COLO829 (cell line): ENCODE results near the gene RETREG3.
"Not testable (repeated sequence)": the region's sequence is repeated elsewhere in the genome, so short reads cannot be mapped to it uniquely, and the experiment has no call there.

Experiments used
- DNase-seq: peaks from one replicate; pipeline ENCODE4 v3.0.0; 2012; ENCODE audit warnings: low spot score

Gene RETREG3

DNA sequence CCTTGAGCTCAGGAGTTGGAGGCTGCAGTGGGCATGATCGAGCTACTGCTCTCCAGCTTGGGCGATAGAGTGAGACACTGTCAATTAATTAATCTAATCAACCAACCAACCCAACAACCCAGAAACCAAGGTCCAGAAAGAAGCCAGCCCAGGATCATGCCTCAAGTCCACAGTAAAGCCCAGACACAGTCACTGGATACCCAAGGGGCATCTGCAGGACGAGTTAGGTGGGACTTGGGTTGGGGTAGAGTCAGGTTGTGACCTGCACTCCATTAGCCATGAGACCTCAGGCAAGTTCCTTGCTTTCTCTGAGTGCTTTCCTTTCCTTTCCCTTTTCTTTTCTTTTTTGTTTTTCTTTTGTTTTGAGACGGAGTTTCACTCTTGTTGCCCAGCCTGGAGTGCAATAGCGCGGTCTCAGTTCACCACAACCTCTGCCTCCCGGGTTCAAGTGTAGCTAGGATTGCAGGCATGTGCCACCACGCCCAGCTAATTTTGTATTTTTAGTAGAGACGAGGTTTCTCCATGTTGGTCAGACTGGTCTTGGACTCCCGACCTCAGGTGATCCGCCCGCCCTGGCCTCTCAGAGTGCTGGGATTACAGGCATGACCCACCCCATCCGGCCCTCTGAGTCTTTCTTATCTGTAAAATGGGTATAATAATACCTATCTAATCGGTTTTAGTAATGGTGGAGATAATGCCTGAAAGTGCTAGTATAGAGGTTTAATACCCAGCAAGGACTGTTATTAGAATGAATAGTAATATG lies 60.0 kb downstream of the RETREG3 start:
- no peak for DNase-seq

DNA sequence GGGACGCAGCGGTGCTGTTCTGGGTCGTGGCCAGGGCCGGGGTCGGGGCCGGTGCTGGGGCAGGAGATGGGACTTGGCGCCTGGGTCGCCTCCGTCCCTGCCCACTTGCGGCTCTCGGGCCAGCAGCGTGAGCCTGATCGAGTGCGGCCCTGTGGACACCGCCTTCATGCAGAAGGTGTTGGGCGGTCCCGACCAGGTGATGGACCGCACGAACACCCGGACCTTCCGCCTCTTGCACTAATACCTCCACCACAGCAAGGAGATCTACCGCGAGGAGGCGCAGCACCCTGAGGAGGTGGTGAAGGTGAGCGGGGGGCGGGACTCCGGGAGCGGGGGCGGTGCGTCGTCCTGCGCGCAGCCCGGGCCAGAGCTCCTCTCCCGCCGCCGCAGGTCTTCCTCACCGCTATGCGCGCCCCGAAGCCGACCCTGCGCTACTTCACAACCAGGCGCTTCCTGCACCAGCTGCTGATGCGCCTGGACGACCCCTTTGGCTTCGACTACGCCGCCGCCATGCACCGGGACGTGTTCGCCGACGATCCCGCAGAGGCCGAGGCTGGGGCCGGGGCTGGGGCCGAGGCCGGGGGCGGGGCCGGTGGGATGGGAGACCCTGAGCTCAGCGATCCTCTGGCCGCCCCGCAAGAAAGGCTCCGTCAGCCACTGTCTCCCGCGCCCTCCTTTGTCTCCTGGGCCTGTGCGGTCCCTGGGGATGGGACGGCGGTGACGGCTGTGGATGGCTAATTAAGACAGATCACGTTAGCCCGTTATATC lies 60.9 kb downstream of the RETREG3 start:
- no peak for DNase-seq

DNA sequence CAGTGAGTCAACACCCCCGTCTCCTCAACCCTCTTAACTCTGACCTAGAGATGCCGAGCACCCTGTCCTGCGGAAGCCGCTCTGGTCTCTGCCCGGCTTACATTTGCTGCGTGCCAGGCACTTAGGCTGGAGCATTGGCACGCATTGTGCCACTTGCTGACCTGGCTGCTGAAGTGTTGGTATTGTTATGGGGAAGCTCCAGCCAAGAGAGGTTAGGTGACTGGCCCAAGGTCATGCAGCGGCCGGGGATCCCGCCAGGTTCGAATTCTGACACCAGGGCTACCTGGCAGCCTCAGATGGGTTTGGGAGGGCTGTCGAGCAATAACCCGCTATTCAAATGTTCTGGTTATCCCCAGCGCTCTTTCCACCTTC lies 61.5 kb downstream of the RETREG3 start:
- no peak for DNase-seq

DNA sequence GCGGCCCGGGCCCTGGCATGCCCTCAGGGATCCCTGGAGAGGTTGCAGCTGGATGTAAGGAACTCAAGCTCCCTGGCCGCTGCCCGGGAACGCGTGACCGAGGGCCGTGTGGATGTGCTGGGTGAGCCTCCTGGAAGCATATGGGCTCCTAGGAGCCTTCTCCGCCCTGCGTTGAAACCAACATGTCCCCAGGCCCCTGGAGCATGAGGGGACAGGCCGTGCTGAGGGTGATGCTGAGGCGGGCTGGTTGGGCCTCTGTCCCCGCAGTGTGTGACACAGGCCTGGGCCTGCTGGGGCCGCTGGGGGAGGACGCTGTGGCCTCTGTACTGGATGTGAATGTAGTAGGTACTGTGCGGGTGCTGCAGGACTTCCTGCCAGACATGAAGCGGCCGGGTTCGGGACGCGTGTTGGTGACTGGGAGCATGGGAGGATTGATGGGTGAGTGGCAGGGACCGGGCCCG lies 62.1 kb downstream of the RETREG3 start:
- no peak for DNase-seq

DNA sequence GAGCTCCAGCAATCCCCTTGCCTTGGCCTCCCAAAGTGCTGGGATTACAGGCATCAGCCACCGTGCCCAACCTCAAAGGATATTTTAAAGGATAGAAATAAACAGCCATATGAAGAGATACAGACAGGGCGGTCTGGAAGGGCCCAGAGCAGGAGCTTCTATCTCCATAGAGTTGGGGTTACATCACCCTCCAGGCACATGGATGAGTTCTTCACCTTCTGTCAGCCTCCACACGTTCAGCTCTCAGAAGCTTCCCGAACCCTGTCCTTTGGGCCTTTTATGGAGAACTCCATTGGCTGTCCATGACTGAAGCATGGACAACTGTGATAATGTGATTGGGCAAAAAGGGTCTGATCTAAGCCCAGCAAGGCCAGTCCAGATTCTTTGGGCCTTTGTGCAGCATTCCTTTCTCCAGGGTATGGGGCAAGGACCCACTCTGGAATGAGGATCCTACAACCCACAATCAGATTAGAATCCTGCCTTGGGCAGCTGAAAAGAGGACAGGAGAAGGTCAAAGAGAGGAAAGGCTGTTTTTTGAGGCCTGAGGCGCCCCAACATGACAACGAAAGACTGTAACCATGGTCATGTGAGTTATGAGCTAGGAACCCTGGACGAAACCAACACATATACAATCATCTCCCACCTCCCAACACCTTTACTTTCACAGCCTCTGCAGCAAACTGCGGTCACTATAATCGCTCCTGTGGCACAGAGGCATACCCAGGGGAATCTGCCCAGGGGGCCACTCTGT lies 63.2 kb downstream of the RETREG3 start:
- DNase-seq, result not testable (repeated sequence)

DNA sequence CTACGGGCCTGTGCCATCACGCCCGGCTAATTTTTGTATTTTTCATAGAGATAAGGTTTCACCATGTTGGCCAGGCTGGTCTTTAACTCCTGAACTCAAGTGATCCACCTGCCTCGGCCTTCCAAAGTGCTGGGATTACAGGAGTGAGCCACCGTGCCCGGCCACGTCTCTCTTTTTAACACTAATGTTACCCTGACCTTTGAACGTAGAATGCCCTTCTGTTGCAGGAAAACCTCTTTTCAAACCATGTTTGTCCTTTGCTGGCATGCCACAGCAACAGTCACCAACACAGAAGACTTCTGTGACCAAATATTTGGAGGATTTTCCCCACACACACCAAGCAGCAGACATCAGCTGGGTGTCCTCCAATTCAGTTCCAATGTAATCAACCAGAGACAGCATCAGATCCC lies 64.3 kb downstream of the RETREG3 start:
- DNase-seq, result no peak

DNA sequence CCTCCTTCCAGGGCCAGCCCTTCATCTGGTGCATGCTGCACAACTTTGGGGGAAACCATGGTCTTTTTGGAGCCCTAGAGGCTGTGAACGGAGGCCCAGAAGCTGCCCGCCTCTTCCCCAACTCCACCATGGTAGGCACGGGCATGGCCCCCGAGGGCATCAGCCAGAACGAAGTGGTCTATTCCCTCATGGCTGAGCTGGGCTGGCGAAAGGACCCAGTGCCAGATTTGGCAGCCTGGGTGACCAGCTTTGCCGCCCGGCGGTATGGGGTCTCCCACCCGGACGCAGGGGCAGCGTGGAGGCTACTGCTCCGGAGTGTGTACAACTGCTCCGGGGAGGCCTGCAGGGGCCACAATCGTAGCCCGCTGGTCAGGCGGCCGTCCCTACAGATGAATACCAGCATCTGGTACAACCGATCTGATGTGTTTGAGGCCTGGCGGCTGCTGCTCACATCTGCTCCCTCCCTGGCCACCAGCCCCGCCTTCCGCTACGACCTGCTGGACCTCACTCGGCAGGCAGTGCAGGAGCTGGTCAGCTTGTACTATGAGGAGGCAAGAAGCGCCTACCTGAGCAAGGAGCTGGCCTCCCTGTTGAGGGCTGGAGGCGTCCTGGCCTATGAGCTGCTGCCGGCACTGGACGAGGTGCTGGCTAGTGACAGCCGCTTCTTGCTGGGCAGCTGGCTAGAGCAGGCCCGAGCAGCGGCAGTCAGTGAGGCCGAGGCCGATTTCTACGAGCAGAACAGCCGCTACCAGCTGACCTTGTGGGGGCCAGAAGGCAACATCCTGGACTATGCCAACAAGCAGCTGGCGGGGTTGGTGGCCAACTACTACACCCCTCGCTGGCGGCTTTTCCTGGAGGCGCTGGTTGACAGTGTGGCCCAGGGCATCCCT lies 65.7 kb downstream of the RETREG3 start:
- no peak for DNase-seq

DNA sequence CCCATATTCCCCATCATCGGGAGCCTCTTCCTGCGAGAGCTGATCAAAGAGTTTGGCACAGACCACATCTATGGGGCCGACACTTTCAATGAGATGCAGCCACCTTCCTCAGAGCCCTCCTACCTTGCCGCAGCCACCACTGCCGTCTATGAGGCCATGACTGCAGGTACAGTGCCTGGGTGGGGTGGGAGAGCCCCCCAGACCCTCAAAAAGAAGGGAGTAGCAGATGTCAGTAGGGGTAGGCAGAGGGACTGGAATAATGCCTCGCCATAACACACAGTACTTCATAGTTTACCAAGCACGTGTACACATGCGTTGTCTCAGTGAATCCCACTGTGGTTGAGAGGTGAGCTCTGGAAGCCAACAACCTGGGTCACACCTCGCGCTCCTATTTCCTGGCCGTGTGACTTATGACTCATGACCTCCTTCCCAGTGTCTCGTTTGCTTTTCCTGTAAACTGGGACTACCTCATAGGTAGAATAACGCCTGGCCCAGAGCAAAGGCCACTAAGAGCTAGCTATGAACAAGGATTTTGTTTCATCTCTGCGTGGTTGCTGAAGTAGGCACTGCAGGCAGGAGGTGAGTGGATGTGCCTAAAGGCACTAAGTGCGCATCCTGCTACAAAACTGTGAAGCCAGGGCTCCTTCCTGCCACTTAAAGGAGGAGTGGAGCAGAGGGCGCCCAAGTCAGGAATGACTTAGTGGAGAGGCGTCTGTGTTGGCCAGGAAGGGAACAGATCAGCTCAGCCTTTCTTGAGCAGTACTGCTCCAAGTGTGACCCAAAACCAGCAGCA lies 67.9 kb downstream of the RETREG3 start:
- no peak for DNase-seq

DNA sequence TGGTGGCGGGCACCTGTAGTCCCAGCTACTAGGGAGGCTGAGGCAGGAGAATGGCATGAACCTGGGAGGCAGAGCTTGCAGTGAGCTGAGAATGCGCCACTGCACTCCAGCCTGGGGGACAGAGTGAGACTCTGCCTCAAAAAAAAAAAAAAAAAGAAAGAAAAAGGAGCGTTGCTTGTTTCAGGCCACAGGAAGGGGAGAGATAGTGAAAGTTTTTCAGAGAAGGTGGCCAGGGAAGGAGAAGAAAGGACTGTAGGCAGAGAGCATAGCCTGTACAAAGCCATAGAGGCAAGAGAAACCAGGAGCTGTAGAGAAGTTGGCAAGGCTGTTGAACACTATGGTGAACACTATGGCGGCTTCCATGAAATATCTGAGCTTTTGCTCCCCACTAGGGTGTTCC lies 68.6 kb downstream of the RETREG3 start:
- DNase-seq, result not testable (repeated sequence)

DNA sequence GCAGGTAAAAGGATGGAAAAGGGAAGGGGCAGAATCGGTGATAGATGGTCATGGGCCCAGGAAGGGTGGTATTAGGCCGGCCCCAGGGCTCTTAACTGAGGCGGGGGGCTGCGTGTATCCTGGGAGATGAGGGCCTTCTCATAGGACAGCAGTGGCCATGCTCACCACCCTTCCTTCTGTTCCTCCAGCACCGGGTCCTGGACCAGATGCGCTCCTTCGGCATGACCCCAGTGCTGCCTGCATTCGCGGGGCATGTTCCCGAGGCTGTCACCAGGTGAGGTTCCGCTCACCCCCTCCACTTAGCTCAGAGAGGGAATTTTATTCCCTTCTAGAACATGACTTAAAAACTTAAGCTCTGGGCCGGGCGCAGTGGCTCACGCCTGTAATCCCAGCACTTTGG lies 70.7 kb downstream of the RETREG3 start:
- DNase-seq, result no peak

DNA sequence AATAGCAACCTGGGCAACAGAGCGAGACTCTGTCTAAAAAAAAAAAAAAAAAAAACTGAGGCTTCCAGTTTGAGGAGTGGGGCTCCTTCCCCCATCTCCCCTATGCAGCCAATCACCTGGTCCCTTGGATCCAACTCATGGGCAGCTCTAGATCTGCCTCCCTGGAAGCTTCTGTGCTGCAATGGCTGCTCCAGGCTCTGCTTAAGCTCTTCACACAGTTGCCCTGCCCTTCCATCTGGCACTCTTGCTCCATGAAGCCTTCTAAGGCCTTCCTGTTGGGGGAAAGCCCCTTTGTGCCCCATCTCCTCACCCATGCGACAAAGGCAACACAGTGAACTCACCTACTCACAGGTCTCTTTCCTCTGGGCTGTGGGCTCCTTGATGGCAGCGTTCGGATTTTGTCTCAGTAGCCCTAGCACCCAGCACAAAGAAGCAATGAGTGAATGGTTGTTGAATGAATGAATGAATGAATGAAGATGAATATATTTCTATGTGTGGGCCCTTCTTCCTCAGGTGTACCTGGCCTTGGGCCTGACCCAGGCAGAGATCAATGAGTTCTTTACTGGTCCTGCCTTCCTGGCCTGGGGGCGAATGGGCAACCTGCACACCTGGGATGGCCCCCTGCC lies 71.2 kb downstream of the RETREG3 start:
- DNase-seq, result no peak

DNA sequence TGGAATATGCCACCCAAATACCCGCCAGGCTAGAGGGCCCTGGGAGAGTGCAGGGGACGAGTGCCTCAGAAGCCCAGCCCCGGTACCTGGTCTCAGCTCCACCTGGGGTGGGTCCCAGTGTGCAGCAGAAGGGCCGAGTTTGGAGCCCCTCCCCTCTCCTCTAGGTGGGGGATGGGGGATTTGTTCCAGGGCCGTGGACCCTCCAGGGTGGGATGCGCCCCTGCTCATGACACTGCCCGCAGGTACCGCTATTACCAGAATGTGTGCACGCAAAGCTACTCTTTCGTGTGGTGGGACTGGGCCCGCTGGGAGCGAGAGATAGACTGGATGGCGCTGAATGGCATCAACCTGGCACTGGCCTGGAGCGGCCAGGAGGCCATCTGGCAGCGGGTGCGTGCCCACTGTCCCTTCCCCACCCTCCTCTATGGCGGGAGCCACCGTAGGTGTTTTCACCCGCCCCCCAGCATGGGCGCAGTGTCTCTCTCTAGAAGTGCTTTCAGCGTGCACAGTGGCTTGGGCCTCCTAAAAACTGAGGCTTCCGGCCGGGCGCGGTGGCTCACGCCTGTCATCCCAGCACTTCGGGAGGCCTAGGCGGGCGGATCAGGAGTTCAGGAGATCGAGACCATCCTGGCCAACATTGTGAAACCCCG lies 71.9 kb downstream of the RETREG3 start:
- DNase-seq, result no peak

DNA sequence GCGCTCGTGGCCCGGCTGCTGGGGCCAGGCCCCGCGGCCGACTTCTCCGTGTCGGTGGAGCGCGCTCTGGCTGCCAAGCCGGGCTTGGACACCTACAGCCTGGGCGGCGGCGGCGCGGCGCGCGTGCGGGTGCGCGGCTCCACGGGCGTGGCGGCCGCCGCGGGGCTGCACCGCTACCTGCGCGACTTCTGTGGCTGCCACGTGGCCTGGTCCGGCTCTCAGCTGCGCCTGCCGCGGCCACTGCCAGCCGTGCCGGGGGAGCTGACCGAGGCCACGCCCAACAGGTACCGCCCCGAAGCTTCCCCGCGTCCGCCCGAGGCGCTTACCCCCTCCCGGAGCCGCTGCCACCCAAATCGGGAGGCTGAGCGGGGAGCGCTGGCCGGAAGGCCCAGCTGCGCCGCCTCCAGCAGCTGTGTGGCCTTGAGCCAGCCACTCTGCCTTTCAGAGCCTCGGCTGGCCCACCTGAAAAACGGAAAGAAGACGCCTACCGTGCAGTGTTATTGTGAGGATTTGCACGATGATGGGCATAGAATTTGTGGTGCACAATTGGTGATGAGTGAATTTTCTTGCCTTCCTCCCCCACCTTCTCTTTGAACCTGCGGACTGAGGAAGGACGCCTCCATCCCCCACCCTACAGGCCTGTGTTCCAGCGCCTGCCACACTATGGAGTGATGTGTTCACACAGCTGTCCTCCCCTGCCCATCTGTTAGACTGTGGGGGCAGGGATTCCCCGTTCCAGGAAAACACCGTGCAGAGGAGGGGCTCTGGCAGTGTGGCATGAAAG lies 72.6 kb downstream of the RETREG3 start:
- DNase-seq, result peak; percentile 83

DNA sequence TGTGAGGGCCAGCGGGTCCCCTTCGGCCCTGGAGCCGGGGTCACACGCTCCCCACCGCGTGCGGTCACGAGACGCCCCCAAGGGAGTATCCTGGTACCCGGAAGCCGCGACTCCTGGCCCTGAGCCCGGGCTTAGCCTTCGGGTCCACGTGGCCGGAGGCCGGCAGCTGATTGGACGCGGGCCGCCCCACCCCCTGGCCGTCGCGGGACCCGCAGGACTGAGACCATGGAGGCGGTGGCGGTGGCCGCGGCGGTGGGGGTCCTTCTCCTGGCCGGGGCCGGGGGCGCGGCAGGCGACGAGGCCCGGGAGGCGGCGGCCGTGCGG lies 73.2 kb downstream of the RETREG3 start, which contains the start of gene NAGLU:
Gene NAGLU (plus strand): TSS at position 194 of the 324 bp plus-strand sequence. CDS start 32 bp downstream, at position 226.
- DNase-seq, result peak; percentile 95

DNA sequence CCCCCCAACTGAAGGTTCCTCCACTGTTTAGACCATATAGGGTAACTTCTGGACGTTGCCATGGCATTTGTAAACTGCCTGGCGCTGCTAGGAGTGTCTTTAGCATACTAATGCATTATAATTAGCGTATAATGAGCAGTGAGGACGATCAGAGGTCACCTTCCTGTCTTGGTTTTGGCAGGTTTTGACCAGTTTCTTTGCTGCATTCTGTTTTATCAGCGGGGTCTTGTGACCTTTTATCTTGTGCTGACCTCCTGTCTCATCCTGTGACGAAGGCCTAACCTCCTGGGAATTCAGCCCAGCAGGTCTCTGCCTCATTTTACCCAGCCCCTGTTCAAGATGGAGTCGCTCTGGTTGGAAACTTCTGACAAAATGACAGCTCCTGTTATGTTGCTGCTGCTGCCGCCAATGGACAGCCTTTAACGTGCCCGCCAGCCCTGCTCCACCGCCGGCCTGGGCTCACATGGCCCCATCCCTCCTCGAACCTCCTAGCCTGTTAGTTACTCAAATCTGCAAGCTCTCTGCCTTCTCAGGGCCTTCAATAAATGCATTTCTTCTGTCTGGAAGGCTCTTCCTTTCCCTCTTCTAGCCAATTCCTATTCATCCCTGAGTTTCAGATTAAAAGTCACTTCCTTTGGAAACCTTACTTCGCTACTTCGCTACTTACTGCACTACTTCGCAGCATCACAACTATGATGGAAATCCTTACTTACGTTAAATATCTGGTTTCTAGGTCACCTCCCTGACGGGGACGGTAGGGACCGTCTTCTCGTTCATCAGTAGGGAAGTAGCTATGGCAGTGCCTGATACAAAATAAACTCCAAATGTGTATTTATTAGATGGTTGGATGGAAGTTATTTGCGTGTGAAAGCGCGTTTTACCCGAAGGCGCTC lies 73.8 kb downstream of the RETREG3 start:
- no peak for DNase-seq

DNA sequence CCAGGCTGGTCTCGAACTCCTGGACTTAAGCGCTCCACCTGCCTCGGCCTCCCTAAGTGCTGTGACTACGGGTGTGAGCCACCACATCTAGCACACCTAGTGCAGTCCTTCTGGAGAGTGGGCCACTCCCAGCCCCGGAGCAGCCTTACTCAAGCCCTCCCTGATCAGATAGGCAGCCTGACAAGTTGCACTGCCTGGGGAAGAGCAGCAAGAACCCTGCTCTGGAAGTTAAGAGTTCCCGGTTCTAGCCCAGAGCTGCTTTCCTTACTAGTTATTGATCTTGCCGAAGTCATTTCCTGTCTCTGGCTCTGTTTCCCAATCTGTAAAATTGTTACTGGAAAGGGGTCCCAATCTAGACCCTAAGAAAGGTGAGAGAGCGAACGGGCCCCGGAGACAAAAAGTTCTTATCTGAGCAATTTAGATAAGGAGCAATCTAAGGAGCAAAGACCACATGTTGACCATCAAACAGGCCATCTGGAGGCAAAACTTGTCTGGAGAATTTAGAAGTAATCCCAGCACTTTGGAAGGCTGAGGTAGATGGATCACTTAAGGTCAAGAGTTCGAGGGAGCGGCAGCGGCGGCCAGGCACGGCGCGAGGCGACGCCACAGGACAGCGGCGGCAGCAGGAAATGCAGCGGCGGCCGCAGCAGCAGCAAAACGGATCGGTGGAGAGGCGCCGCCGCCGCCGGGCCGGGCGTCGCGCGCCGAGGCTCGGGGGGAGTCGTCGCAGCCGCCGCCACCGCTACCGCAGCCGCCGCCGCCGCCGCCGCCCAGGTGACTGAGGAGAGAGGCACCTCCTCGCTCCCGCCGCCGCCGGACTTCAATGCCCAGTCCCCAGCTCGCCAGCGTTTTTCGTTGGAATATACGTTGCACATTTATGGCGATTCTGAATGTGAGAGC lies 77.5 kb downstream of the RETREG3 start:
- DNase-seq, result no peak

DNA sequence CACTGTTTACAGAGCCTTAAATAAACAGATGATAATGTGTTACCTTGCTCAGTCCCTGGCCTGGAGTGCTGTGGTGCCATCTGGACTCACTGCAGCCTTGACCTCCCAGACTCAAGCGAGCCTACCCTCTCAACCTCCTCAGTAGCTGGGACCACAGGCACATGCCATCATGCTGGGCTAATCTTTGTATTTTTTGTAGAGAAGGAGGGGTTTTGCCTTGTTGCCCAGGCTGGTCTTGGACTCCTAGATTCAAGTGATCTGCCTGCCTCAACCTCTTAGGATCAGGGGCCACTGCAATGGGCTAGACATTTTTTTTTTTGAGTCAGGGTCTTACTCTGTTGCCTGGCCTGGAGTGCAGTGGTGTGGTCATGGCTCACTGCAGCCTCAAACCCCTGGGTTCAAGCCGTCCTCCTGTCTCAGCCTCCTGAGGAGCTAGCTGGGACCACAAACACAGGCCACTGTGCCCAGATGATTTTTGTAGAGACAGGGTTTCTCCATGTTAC lies 78.2 kb downstream of the RETREG3 start:
- no peak for DNase-seq
